Stimulated activated CD4-positive, alpha-beta T cell treated with anti-CD3 and anti-CD28 coated beads, Interleukin-2, amount 100 ng/mL, for 48 hours (primary cell): ENCODE results near the gene TLL2.

Source experiments
- DNase-seq, 2 donors: peaks; one replicate each; pipeline ENCODE4 v3.0.0-alpha.2; 2020

The TLL2 gene

DNA sequence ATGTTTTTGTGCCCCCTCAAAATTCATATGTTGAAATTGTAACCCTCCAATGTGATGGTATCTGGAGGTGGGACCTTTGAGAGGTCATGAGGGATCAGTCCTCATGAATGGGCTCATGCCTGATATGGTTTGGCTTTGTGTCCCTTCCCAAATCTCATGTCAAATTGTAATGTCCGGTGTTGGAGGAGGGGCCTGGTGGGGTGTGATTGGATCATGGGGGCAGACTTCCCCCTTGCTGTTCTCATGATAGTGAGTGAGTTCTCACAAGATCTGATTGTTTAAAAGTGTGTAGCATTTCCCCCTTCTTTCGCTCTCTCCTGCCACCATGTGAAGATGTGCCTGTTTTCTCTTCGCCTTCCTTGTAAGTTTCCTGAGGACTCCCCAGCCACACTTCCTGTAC lies 53.4 kb downstream of the TLL2 start:
- DNase-seq = no peak

DNA sequence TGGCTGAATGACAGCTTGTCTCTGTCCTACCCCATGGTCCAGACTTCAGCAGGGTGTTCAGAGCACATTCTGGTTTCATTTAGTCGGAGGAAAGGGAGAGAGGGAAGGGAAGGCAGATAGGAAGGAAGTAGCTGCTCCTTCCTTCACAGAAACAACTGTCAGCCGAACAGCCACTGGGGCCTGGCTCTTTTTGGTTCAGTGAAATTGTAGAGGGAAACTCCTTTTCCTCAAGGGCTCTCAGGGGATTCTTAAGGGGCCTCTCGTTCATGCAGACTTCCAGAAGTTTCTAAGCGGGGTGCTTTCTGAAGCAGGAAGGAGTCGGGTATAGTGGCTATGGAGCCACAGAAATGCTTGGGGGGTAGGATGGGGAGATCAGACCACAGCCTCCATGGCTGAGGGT lies 56.4 kb downstream of the TLL2 start:
- DNase-seq = no peak

GRCh38 chr10:96456296-96456840 lies 57.4 kb downstream of the TLL2 start:
- DNase-seq = no peak

GRCh38 chr10:96453856-96454583 lies 59.7 kb downstream of the TLL2 start:
- DNase-seq = no peak

- no peak for DNase-seq
Observed at GRCh38 chr10:96452494-96453153, 61.1 kb downstream of the TLL2 start.

DNA sequence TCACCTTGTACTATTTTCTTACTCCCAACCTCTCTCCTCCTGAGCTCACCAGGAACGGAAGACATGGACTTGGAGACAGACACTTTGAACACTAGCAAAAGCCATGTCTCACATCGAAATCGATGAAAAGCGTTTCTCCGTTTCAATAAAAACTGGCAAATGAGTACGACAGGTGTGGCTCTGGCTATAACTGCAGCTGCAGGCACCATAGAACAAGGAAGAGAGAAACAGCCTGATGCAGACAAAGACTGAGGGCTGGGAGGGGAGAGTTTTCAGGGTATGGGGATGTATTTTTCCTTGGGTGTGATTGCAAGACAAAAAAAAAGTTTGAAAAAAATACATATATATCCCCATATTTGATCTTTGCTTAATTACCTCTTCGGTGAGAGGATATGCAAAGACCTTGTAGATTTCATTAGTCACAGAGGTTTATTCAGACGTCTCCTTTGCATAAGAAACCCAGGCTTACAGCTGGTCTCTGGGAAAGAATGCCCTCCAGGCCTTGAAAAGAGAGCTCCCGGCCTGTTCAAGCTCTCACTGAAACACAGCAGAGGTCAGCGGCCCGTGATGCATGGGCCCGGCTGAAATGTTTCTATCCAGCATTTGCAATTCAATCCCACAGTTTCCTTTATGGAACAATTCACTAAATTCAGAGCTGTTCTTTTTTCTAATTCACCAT lies 63.1 kb downstream of the TLL2 start:
- no peak for DNase-seq

GRCh38 chr10:96448558-96448957 lies 65.2 kb downstream of the TLL2 start:
- DNase-seq = no peak

DNA sequence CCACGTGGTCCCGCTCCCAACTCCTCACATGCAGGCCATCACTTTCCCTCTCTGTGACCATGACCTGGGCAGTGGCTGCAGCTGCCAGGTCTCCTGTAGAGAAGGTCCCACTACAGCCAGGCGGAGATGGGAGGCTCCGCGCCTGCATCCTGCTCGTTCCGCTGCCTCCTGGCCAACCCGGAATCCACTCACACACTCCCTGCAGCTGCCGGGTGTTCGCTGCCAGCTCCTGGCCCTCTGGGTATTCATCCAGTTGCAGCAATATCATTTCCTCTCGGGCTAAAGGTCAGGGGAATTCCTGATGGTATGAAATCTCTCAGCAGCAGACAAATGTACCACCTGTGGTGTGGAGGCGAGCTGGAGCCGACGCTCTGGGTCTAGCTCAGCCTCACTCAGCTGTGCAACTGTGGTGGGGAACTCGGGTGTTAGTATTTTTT lies 65.7 kb downstream of the TLL2 start:
- no peak for DNase-seq

DNA sequence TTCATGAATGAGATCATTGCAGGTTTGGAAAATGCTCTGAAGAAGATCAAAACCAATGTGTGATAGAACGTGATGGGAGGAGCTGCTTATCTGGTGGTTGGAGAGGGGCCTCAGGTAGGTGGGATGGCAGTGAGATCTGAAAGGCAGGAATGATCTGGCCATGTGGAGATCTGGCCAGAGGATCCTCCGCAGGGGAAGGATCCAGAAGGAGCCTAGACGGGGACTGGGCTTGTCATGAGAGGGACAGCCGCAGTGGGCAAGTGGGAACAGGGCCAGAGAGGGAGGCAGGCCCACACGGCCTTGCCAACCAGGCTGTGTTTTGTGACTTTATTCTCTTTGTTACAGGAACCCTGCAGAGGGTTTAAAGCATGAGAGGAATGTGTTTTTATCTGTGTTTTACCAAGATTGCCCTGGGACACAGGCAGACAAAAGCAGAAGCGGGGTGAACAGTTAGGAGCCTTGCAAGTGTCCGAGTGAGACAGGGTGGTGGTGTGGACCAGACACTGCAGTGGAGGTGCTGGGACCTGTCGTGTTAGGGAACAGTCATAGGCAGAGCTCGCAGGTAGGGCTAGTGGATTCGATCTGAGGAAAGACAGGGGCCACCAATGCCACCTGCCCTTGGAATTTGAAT lies 66.6 kb downstream of the TLL2 start:
- no peak for DNase-seq

- no peak for DNase-seq
Observed at GRCh38 chr10:96441987-96442643, 71.6 kb downstream of the TLL2 start.

- DNase-seq = no peak
Observed at GRCh38 chr10:96441322-96441885, 72.3 kb downstream of the TLL2 start.

- DNase-seq = no peak
Observed at GRCh38 chr10:96440361-96441292, 73.1 kb downstream of the TLL2 start.

GRCh38 chr10:96439725-96440124 lies 74.0 kb downstream of the TLL2 start:
- no peak for DNase-seq

DNA sequence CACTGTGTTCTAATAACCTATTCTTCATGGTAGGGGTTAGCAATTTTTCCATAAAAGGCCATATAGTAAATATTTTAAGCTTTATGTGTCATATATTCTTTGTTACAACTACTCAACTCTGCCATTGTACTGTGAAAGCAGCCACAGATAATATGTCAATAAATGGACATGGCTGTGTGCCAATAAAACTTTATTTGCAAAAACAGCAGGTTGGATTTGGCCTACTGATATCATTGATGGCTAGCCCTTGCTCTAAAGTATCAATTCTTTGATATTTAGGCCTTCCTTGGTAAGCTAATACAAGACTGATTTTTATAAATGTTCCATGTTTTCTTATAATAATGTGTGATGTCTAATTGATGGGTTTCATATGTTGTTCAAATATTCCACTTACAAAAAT lies 77.7 kb downstream of the TLL2 start:
- no peak for DNase-seq

DNA sequence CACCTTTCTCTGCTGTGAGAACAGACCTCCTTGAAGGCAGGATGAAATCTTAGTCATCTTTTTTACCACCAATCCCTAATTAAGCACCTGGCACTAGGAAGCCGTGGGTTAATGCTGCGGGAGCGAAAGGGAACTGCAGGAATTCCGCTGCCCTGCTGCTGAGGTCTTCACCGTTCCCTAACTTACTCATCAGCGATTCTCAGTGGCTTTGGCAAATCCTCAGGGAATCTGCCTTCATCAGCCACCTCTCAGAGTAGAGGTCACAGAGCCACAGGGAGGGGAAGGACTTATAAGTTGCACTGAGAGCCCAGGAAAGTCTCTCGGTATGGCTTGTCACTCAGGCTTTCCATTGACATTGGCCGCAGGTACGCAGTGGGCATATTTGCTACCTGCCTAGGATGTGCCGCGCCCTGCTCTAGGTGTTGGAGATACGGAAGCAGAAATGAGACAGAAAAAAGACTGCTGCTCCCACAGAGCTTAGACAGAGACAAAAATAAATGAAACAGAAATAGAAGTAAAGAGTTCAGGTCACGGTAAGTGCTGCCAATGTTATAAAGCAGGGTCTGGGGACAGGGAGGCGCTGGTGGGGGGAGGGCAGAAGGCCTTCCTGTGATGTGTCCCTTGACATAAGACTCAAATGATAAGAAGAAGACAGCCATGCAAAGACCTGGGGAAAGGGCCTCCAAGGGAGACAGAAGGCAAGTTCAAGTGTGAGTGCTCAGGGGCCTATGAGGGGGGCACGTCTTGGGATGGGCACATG lies 82.3 kb downstream of the TLL2 start:
- DNase-seq = no peak

DNA sequence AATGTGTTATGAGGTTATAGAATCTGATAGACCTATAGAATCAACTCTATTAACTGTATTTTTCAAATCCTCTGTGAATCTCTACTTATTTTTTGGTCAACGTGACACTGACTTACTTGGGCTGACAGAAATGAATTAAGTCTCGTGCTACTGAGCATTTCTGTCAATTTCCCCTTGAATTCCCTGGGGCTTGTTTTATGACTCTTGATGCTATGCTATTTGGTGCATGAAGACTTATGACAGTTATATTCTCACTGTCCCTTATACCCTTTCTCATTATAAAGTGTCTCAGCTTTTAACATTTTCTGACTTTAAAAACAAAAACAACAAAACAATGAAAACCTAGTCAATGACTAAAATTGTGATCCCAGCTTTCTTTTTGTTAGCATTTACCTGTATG lies 86.4 kb downstream of the TLL2 start:
- DNase-seq = no peak

- no peak for DNase-seq
Observed at GRCh38 chr10:96422525-96422924, 91.2 kb downstream of the TLL2 start.

DNA sequence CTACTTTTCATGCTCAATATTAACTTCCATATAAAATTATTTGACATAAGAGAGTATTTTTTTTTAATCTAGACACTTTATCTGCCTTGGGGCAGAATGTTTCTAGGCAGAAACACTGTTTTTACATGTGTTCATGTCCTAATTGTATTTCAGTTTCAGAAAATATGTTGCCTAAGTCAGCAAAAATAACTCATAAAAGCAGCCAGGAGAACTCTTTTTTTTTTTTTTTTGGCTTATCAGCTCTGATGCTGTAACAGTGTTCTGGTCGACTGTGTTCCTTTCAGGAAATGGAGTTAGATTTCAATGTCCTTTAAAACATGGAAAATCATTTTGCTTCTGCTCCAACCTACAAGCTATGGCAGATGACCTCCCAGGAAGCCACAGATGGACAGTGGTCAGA lies 91.7 kb downstream of the TLL2 start:
- no peak for DNase-seq

- no peak for DNase-seq
Observed at GRCh38 chr10:96420228-96421009, 93.3 kb downstream of the TLL2 start.

- no peak for DNase-seq
Observed at GRCh38 chr10:96419351-96419750, 94.4 kb downstream of the TLL2 start.
